ENCODE measurements around the gene TSLP. TPM values are rescaled to one million over a fixed set of nuclear protein-coding genes. Genes with fewer than 3 reads are reported as not detected.
A peak's percentile ranks its signal among the peaks of the same experiment; 100 is the strongest.

The TSLP gene
- total and polyA plus RNA-seq, 9 of the 15 experiments (the other 6 are each of a cell fraction or from before 2014, with no cell fraction given) = 0.09 to 2.8 (median 1.2) TPM

GRCh38 chr5:111058064-111058463, 13.4 kb upstream of the TSLP start (continued):
- TF ChIP-seq ZFP91 (CRISPR knock-in tag; IDR thresholded peaks at IDR 0.05) = no peak
- TF ChIP-seq TRIM28 (IDR thresholded peaks at IDR 0.05) = no peak
- no peak for TF ChIP-seq SMARCA4 (IDR thresholded peaks at IDR 0.05)
- no peak for TF ChIP-seq ZNF586 (CRISPR knock-in tag; conservative IDR thresholded peaks at IDR 0.05)
- TF ChIP-seq SNRNP70 (optimal IDR thresholded peaks at IDR 0.05; ENCODE audit: low read depth, low read length) = no peak
- TF ChIP-seq ZBTB49 (CRISPR knock-in tag; IDR thresholded peaks at IDR 0.05; ENCODE audit: borderline replicate concordance) = no peak
- TF ChIP-seq MEF2A (IDR thresholded peaks at IDR 0.05; ENCODE audit: control insufficient read depth, low read depth, low read length) = no peak

- Histone ChIP-seq H3K27ac (ENCODE audit: extremely low read depth, low read depth, low read length) (no peak overlapping the region), H3K79me2 (ENCODE audit: control insufficient read depth, insufficient read depth, low read length) (no peaks in the 10 kb centered on the region), H3K9me1 (ENCODE audit: control insufficient read depth, insufficient read depth, low read length) (no peaks in the 10 kb centered on the region), H3K9me3 (replicated peaks; ENCODE audit: control insufficient read depth, insufficient read depth, low read depth, low read length) (no peaks in the 10 kb centered on the region), H3K9ac (ENCODE audit: insufficient read depth in 1 of 2, low read depth in 2 of 2, low read length in 2 of 2) (no peak overlapping the region), H3K4me1 (replicated peaks in 1 of 2; ENCODE audit: control insufficient read depth in 2 of 2, insufficient read depth in 2 of 2, low read length in 2 of 2) (no peaks in the 10 kb centered on the region), H3K36me3 (ENCODE audit: control insufficient read depth, insufficient read depth, low read length) (no peaks in the 10 kb centered on the region), H3K4me3 (no peak overlapping the region), H3K27me3 (ENCODE audit: control insufficient read depth in 2 of 2, insufficient read depth in 2 of 2, low read length in 2 of 2) (no peaks in the 10 kb centered on the region; a peak in 1 of 5 replicates), H4K20me1 (replicated peaks; ENCODE audit: control insufficient read depth, insufficient read depth, low read length) (no peaks in the 10 kb centered on the region), H3K4me2 (ENCODE audit: insufficient read depth, low read length) (no peak overlapping the region), H2AFZ (ENCODE audit: low read depth, low read length) (no peak overlapping the region)
- intact Hi-C loops (cut with micrococcal nuclease) (no loop called here), in situ Hi-C loops (cut with MboI) (no loop called here)
- DNase-seq (ENCODE audit: extremely low read depth in 1 of 4, low spot score in 3 of 4) = no peak
- POLR2A ChIA-PET = no interaction called here
- no TSS peak for BruUV-seq (replicated peaks)
- CTCF ChIA-PET (ENCODE audit: low intra/inter-chr PET ratio) = no interaction called here
- 3% methylated on average over 2 of the region's 2 CpGs for WGBS (ENCODE audit: insufficient coverage, low coverage, missing lambda C conversion rate)
- no peak for FAIRE-seq
- TF ChIP-seq ZNF165 (CRISPR knock-in tag; IDR thresholded peaks at IDR 0.05; ENCODE audit: borderline replicate concordance) = no peak
- TF ChIP-seq ZNF507 (tag; conservative IDR thresholded peaks at IDR 0.05) = peak; percentile 90
- ATAC-seq = no peak
Observed at GRCh38 chr5:111060169-111060568, 11.3 kb upstream of the TSLP start.
